Coronary artery (tissue), 2 donors: ENCODE data around the gene CRLF2.
"Not testable (repeated sequence)": the region's sequence is repeated elsewhere in the genome, so short reads cannot be mapped to it uniquely, and the experiment has no call there.

Experiments
- DNase-seq: peaks from one replicate; pipeline ENCODE4 v3.0.0-alpha.2; 2017; ENCODE audit warnings: low spot score
- H3K27ac ChIP-seq, 2 donors: fragments of 200-600 bp; sonication (generic); one replicate each; pipeline ENCODE4 v1.5.1; 2016 to 2019
- H3K4me3 ChIP-seq: fragments of 200-600 bp; sonication (generic); 2 replicates; pipeline ENCODE4 v1.5.1; 2016; ENCODE audit warnings: mild to moderate bottlenecking, moderate library complexity
- CTCF ChIP-seq: fragments of 200-600 bp; sonication (generic); IDR thresholded peaks from one replicate; pipeline ENCODE4 v1.5.1; 2019; ENCODE audit warnings: antibody characterized with exemption

Gene CRLF2

GRCh38 chrX:1163231-1163630 is 49.2 kb downstream of the CRLF2 start:
- H3K27ac ChIP-seq: no peak overlapping the region
- TF ChIP-seq CTCF: no peak
- H3K4me3 ChIP-seq: no peak overlapping the region
- no peak for DNase-seq

GRCh38 chrX:1162119-1162916 is 50.1 kb downstream of the CRLF2 start:
- no peak overlapping the region for H3K4me3 ChIP-seq
- TF ChIP-seq CTCF: no peak
- DNase-seq: no peak
- no peak overlapping the region for H3K27ac ChIP-seq

GRCh38 chrX:1159548-1159947 is 52.9 kb downstream of the CRLF2 start:
- no peak for DNase-seq
- no peak for TF ChIP-seq CTCF
- H3K4me3 ChIP-seq: no peak overlapping the region

GRCh38 chrX:1156681-1157455 is 55.6 kb downstream of the CRLF2 start:
- not testable (repeated sequence) for DNase-seq, H3K27ac ChIP-seq, H3K4me3 ChIP-seq

More at GRCh38 chrX:1159548-1159947, 52.9 kb downstream of the CRLF2 start:
- no peak overlapping the region for H3K27ac ChIP-seq

GRCh38 chrX:1153940-1154339 is 58.5 kb downstream of the CRLF2 start:
- Histone ChIP-seq H3K27ac (no peak overlapping the region), H3K4me3 (no peak overlapping the region)
- no peak for TF ChIP-seq CTCF
- no peak for DNase-seq

- no peak for DNase-seq
- H3K27ac ChIP-seq: no peak overlapping the region
- no peak for TF ChIP-seq CTCF
- H3K4me3 ChIP-seq: no peak overlapping the region
Observed at GRCh38 chrX:1152090-1152489, 60.4 kb downstream of the CRLF2 start.

- DNase-seq: no peak
- H3K4me3 ChIP-seq: no peak overlapping the region
- H3K27ac ChIP-seq: no peak overlapping the region
- TF ChIP-seq CTCF: no peak
Observed at GRCh38 chrX:1151378-1152077, 60.9 kb downstream of the CRLF2 start.
